ENCODE results near the gene PKP4. TPM values are rescaled to one million over a fixed set of nuclear protein-coding genes. Genes with fewer than 3 reads are reported as not detected.

The PKP4 gene
- total RNA-seq, 1 donor from 2014 or later, result 30.5 TPM

GRCh38 chr2:158542577-158542976 lies 85.8 kb downstream of the PKP4 start:
- intact Hi-C loops (cut with micrococcal nuclease), result no loop called here

DNA sequence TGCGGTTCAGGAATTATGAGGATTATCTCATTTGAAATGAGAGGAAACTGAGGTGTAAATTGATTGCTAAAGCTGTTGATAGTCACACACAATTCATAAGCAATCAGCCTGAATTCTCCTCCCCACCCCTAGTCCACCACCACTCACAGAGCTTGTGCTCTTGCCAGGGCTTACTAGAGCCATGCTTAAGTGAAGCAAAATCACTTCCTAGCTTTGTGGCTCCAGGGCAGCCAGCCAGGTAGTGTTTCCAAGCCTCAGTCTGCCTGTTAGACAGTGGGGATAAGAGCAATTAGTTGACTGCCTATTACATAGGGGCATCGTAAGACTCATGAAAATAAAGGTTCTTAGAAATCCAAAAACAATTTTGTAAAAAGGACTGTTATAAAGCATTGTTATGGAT lies 87.2 kb downstream of the PKP4 start:
- intact Hi-C loops (cut with micrococcal nuclease), result no loop called here

GRCh38 chr2:158544998-158545397 lies 88.2 kb downstream of the PKP4 start:
- intact Hi-C loops (cut with micrococcal nuclease), result no loop called here

GRCh38 chr2:158546412-158547144 lies 89.8 kb downstream of the PKP4 start:
- intact Hi-C loops (cut with micrococcal nuclease), result loop anchor here (2.0 kb wide), 1 partner anchor 90 kb away; the partner anchor contains the start of genes CCDC148 and PKP4

DNA sequence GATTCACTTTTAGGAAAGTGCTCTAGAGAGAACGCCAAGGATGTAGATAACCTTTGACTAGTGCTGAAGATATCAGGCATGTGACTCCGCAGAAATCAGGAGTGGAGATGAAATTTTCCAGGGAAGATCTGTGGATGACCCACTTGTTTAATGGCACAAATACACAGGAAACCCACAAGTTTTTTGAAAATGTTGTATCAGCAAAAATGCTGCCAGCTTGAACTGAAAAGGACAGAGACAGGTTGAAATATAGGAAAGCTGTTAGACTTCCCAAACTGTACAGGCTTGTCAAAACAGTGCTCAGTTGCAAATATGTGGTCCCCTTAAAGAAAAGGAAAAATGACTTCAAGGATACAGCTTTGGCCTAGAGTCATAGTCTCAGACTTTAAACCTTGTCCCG lies 96.5 kb downstream of the PKP4 start:
- intact Hi-C loops (cut with micrococcal nuclease), result no loop called here

- intact Hi-C loops (cut with micrococcal nuclease), result no loop called here
Observed at GRCh38 chr2:158554996-158555395, 98.2 kb downstream of the PKP4 start.

DNA sequence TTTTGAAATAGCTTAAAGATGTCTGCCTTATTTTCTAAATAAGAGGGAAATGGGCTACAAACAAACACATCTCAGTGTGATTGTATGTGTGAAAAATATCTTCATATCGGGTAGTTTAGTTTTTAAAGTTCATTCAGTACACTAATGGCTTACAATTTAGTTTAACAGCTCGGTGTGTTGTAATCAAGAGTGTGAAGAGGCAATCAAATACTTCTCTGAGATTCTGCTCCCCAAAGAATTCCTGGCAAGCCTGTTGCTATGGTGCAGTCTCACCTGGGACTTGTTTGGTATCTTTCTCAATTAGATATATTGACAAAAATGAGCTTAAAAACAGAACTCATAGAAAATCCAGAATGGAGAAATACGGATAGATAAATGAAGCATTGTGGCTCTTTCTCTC lies 99.4 kb downstream of the PKP4 start:
- intact Hi-C loops (cut with micrococcal nuclease), result no loop called here

GRCh38 chr2:158557752-158558151 lies 101.0 kb downstream of the PKP4 start:
- intact Hi-C loops (cut with micrococcal nuclease), result no loop called here

DNA sequence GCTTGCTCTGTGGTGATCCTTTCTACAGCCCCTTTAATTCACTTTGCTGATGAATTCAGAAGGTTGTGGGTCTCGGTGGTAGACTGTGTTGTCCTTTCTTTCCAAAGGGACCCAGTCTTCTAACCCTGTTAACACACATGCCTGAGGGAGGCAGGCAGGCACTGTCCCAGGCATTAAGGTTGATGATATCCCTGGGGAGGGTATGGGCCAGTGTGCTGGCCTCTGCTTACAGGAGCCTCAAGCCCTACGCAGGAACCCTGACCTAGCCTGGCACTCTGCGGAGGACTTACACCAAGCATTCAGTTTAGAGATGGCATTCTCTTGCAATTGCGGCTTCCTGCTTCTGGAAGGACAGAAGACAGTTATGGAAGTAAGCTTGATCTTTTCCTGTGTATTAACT lies 102.5 kb downstream of the PKP4 start:
- intact Hi-C loops (cut with micrococcal nuclease), result no loop called here

DNA sequence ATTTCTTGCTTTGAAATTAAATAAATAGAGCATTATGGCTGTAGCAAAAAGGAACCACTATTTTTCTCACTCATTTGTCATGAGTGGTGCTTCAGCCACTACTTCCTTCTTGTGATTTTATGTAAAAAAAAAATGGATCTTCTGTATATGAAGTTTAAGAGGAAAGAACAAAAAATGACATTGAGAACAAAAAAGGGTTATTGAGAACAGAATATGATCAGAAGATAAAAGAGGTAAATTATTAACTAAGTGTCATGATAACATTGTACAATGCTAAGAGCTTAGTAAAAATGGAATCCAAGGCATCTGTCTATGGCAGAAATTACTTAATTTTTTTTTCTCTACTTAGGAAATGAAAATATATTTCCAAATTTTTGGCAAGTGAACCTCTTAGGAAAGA lies 103.5 kb downstream of the PKP4 start:
- intact Hi-C loops (cut with micrococcal nuclease), result no loop called here

DNA sequence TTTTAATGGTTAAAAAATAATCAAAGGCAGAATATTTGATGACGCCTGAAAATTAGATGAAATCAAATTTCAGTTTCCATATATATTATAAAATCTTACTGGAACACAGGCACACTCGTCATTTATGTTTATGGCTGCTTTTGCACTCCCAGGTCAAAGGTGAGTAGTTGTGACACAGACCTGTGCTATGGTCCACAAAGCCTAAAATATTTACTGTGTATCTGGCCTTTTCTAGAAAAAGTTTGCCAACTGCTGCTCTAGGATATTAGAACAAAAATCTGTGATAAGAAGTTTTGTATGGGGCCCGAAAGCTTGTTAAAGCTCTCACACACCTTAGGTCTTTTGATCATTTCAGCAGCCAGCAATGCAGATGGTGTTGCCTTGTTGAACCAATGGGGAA lies 104.3 kb downstream of the PKP4 start:
- intact Hi-C loops (cut with micrococcal nuclease), result no loop called here

GRCh38 chr2:158567208-158567607 lies 110.5 kb downstream of the PKP4 start:
- intact Hi-C loops (cut with micrococcal nuclease), result no loop called here

DNA sequence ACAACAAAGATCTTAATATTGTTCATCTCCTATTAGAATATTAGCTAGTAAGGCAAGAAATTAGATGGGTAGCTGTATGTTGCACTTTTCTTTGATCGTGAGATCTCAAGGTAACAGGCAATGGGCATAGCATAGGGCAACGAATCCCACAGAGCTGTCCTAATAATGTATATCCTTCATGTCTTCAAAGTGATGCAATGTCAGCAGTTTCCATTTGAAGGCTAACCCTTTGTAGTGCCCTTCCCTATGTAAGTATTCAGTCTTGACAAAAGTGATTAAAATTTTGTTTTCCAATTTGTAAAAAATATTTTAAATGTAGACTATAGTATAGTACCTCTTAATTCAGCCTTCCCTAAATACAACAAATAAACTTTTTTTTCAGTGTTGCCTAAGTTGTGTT lies 112.5 kb downstream of the PKP4 start:
- intact Hi-C loops (cut with micrococcal nuclease), result no loop called here

- intact Hi-C loops (cut with micrococcal nuclease), result no loop called here
Observed at GRCh38 chr2:158570869-158571268, 114.1 kb downstream of the PKP4 start.

GRCh38 chr2:158573739-158574138 lies 117.0 kb downstream of the PKP4 start:
- intact Hi-C loops (cut with micrococcal nuclease), result no loop called here

DNA sequence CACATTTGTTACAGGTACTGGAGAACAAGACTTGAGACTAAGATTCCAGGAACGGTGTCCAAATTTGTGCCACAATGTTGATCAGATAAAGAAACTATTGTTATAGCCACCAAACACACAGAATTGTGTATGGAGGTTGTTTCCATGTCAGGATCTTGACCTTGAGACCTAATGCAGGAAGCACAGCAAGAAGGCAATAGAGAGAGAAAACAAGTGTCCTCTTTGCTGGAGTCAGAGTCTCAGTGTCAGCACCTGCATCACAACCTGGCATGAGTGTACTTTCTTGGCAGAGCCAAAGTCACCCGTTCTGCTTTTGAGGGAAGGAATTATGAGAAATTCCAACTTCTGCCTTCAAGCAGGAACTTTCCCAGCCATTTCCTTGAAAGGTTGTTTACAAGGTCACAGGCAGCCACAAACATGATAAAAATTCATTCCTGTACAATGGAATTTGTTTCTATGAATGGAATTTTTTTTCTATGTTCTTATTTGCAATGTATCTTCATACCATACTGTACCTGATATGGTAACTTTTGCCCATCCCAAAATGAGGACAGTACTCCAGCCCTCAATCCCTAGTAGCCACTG lies 118.4 kb downstream of the PKP4 start:
- intact Hi-C loops (cut with micrococcal nuclease), result no loop called here

- intact Hi-C loops (cut with micrococcal nuclease), result no loop called here
Observed at GRCh38 chr2:158577141-158577540, 120.4 kb downstream of the PKP4 start.

DNA sequence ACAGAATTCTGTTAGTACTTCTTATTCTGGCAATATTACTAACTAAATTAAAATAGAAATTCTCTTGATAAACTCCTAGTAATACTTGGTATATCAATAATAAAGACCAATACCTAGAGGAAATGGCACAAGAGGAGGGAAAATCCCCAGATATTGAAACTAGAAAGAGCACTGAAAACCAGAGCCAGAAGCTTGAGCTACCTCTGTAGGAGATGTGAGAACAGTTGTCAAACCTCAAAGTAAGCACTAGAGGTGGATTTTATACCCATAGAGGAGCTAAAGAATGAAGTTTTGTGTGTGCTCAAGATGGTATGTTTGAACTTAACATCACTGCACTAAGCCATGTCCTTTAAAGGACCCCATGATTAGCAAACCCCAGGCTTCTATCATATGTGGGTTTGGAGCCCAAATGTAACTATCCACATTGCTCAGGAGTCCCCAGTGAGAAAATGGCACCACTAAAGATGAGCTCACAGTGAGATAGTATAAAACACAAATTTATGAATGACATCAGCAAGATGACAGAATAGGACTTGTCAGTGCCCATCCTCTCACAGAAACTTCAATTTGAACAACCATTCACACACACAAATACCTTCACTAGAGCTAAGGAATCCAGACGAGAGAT lies 122.1 kb downstream of the PKP4 start:
- intact Hi-C loops (cut with micrococcal nuclease), result no loop called here

DNA sequence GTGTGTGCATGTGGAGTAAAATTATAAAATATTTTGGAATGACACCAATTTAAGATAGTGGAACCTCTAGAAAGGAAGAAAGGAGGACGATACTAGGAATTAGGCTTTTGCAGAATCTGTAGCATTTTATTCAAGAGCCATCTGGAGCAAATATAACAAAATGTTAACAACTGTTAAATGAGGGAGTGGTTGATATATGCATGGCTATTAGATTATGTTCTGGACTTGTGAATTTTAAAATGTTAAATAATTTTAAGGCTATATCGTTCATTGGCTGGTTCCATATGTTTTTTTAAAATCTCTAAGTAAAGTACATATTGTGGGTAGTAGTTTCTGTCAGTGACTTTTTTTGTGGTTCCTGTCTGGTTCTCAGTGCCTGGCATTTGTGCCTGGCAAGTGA lies 123.2 kb downstream of the PKP4 start:
- intact Hi-C loops (cut with micrococcal nuclease), result no loop called here

DNA sequence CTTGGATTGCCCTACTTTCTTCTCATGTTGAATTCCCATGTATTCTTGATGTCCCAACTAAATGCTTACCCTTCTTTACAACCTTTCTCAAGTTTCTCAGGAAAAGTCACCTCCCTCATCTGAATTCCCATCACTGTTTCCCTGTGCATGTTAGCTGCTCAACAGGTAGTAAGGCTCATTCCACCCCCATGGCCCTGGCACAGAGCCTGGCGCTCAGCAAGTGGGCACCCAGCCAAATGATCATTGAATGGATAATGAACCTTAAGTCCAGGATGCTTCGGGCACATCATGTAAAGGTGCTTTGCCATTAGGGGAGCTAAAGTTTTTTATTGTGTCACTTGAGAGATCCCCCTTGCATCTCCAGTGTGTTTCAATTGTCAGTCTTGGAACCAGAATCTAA lies 124.0 kb downstream of the PKP4 start:
- intact Hi-C loops (cut with micrococcal nuclease), result no loop called here

DNA sequence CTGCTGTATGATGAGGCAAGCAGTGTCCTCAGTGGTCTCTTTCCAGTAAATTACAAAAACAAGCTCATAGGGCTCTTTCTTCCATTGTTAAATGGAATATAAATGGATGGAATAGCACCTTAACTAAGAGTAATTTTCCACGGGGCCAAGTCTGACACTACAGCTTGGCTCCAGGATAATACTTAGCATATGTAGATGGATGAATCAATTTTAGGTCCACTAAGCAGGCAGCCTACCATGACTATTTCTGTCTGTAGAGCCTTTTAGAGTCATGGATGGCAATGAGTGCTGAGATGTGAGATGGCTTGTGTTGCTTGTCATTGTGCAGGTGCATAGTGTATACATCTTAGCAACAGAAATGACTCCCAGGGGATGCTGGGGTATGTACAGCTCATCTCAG lies 125.9 kb downstream of the PKP4 start:
- intact Hi-C loops (cut with micrococcal nuclease), result no loop called here

DNA sequence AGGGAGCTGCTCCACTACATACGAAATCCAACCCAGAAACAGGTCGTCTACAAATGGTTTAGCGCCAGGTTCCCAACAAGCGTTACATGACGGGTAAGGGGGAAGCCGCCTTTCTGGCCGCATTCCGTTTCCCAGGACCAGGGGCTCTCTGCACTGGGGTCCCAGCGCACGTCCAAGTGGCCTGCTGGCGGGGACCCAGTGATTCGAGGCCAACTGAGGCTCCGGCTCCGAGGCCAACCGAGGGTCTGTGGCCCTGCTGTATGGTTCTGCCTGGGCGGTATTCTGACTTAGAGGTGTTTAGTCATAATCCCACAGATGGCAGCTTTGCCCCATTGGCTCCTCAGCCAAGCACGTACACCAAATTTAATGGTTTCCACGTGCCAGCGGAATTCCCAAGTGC lies 127.2 kb downstream of the PKP4 start:
- intact Hi-C loops (cut with micrococcal nuclease), result no loop called here

DNA sequence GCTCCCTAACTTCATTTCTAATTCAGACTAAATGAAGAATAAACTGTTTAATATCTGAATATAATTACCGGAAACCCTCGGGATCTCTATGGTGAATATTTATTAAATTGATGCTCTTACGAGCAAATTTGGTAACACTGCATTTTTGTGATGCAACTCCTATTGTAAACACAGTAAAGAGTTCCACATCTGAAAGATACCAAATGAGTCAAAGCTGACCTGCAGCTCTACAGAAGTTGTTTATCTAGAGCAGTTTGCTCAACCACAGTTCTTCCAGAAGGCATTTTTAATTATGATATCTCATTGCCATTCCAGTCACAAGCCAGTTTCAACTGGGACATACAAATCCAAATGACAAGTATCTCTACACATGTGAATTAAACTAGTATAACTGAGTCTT lies 129.7 kb downstream of the PKP4 start:
- intact Hi-C loops (cut with micrococcal nuclease), result no loop called here

Data from T-helper 2 cell treated with Interferon-gamma antibody and Interleukin-4, amounts not matched to agents 100 ng/mL and 5 ng/mL, for 36 hours (primary cell).